GM23338 (cell line): Measurements from ENCODE around the gene NUMB. TPM values are rescaled to one million over a fixed set of nuclear protein-coding genes. Genes with fewer than 3 reads are reported as not detected.

Experiments used
- ATAC-seq: fragments of 200-7000 bp; cut with Tn5 transposase; 3 replicates; pipeline ENCODE4 v1.9.1; 2020
- DNase-seq: peaks from one replicate; pipeline ENCODE4 v3.0.0-alpha.2; 2015; ENCODE audit warnings: low spot score
- H2AFZ ChIP-seq: fragments of 200-600 bp; sonication (generic); 2 replicates; pipeline ENCODE4 v1.8.0; 2016; ENCODE audit warnings: antibody characterized with exemption, mild to moderate bottlenecking, moderate library complexity
- H3F3A ChIP-seq: fragments of 200-600 bp; sonication (generic); replicated peaks from 2 replicates; pipeline ENCODE4 v1.8.0; 2017; ENCODE audit warnings: antibody characterized with exemption, mixed run types, low read depth
- H3K27ac ChIP-seq: fragments of 200-600 bp; sonication (generic); 2 replicates; pipeline ENCODE4 v1.6.1; 2016; ENCODE audit warnings: low read depth
- H3K27me3 ChIP-seq: fragments of 200-600 bp; sonication (generic); 2 replicates; pipeline ENCODE4 v1.8.0; 2016; ENCODE audit warnings: mild to moderate bottlenecking, mixed run types, moderate library complexity; ENCODE audit not compliant: insufficient read depth
- H3K36me3 ChIP-seq: fragments of 200-600 bp; sonication (generic); 2 replicates; pipeline ENCODE4 v1.8.0; 2016; ENCODE audit warnings: mild to moderate bottlenecking; ENCODE audit not compliant: insufficient read depth
- H3K4me1 ChIP-seq: fragments of 200-600 bp; sonication (generic); 2 replicates; pipeline ENCODE4 v1.8.0; 2016; ENCODE audit warnings: mild to moderate bottlenecking, moderate library complexity; ENCODE audit not compliant: insufficient read depth
- H3K4me2 ChIP-seq: fragments of 200-600 bp; sonication (generic); 2 replicates; pipeline ENCODE4 v1.7.1; 2017; ENCODE audit warnings: mixed run types
- H3K4me3 ChIP-seq: fragments of 200-600 bp; sonication (generic); 2 replicates; pipeline ENCODE4 v1.6.1; 2016; ENCODE audit warnings: mixed run types
- H3K79me2 ChIP-seq: fragments of 200-600 bp; sonication (generic); replicated peaks from 2 replicates; pipeline ENCODE4 v1.8.0; 2017; ENCODE audit warnings: mild to moderate bottlenecking; ENCODE audit not compliant: insufficient read depth
- H3K9me2 ChIP-seq: fragments of 200-600 bp; sonication (generic); 2 replicates; pipeline ENCODE4 v1.8.0; 2017; ENCODE audit not compliant: insufficient read depth
- H4K20me1 ChIP-seq: fragments of 200-600 bp; sonication (generic); replicated peaks from 2 replicates; pipeline ENCODE4 v1.8.0; 2017; ENCODE audit warnings: mild to moderate bottlenecking; ENCODE audit not compliant: insufficient read depth
- H3K27ac Mint-ChIP-seq: 2 replicates; pipeline ENCODE4 v1.8.0; 2020; ENCODE audit warnings: inconsistent platforms, mild to moderate bottlenecking, moderate library complexity, mixed read lengths
- H3K27me3 Mint-ChIP-seq: 3 replicates; pipeline ENCODE4 v1.8.0; 2022; ENCODE audit warnings: low read depth, mild to moderate bottlenecking, moderate library complexity, mixed read lengths, inconsistent platforms; ENCODE audit not compliant: insufficient read depth, poor library complexity
- H3K36me3 Mint-ChIP-seq: 3 replicates; pipeline ENCODE4 v1.8.0; 2021; ENCODE audit warnings: low read depth, mild to moderate bottlenecking, inconsistent platforms, moderate library complexity, mixed read lengths
- H3K4me1 Mint-ChIP-seq: 3 replicates; pipeline ENCODE4 v1.8.0; 2020; ENCODE audit warnings: mild to moderate bottlenecking, inconsistent platforms, mixed read lengths
- H3K4me3 Mint-ChIP-seq: 3 replicates; pipeline ENCODE4 v1.8.0; 2021; ENCODE audit warnings: moderate library complexity, mild to moderate bottlenecking, inconsistent platforms, mixed read lengths
- H3K9me3 Mint-ChIP-seq: 3 replicates; pipeline ENCODE4 v1.8.0; 2020; ENCODE audit warnings: moderate library complexity, mild to moderate bottlenecking, inconsistent platforms, mixed read lengths
- EZH2 ChIP-seq: fragments of 200-600 bp; sonication (generic); IDR thresholded peaks from one replicate; pipeline ENCODE4 v1.8.0; 2017; ENCODE audit warnings: antibody characterized with exemption, mild to moderate bottlenecking, low read depth; ENCODE audit not compliant: unreplicated experiment
- JUNB ChIP-seq: IDR thresholded peaks from one replicate; pipeline ENCODE4 v1.6.1; 2016; ENCODE audit warnings: antibody characterized with exemption; ENCODE audit not compliant: unreplicated experiment
- POLR2AphosphoS5 ChIP-seq: IDR thresholded peaks from 2 replicates; pipeline ENCODE4 v1.6.1; 2016; ENCODE audit warnings: antibody characterized with exemption, low read depth
- ZNF331 ChIP-seq: fragments of 250-450 bp; sonication (Bioruptor Pico); IDR thresholded peaks from 2 replicates; pipeline ENCODE4 v1.5.0; 2020; ENCODE audit warnings: low read depth, mild to moderate bottlenecking, moderate library complexity
- polyA plus RNA-seq: library from polyadenylated mRNA; unstranded; fragments of >200 nt; fragmentation: Nextera tagmentation; extraction: Ambion mirVana; gene quantifications from 2 replicates; pipeline ENCODE4 v1.2.1, GENCODE V29; 2016
- total RNA-seq: library from RNA; depleted of rRNA; stranded (reverse); fragments of >200 nt; shearing (Covaris generic); gene quantifications from 2 replicates; pipeline ENCODE4 v1.2.3, GENCODE V29; 2014
- TF ChIP-seq, protein P1 (sequence below): fragments of 250-450 bp; sonication (Bioruptor Pico); IDR thresholded peaks from 2 replicates; pipeline ENCODE4 v1.5.0; 2020; ENCODE audit warnings: mild to moderate bottlenecking, moderate library complexity
- TF ChIP-seq, protein P2 (sequence below), 2 experiments: fragments of 200-600 bp in 1 of 2; sonication (generic) in 1 of 2; conservative IDR thresholded peaks; 2 replicates each; pipeline versions ENCODE4 v1.5.1 to v1.6.1; 2016 to 2017; ENCODE audit warnings: antibody characterized with exemption in 2 of 2, low read depth in 2 of 2, mild to moderate bottlenecking in 2 of 2, moderate library complexity in 1 of 2

NUMB gene
- total and polyA plus RNA-seq, 2 experiments from 2014 or later, result 32.1 to 36.7 TPM

DNA sequence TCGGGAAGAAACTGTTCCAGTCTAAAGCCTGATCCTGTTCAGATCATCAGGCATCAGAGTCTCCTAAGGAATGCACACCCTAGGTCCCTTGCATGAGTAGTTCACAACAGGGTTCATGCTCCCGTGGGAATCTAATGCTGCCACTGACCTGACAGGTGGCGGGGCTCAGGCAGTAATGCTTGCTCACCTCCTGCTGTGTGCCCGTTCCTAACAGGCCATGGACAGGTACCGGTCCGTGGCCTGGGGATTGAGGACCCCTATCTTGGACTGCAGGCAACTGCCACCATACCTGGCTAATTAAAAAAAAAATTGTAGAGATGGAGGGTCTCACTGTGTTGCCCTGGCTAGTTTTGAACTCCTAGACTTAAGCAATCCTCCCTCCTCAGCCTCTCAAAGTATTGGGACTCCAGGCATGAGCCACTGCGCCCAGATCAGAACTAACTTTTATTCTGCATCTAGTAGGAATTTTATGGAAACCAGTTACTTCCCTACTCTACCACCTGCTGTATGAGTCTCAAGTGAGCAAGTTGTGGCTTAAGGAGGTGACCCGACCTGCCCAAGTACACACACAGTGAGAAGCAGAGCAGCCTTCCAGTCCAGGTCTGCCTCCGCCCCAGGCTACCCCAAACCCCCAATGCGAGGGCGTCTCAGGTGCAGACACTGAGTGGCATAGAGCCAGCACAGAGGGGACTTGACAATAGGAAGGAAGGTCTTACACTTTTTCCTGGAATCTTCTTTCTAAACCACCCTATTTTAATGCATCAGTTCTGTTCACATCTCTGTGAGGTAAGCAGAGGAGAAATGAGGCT is 223.6 kb downstream of the NUMB start:
- Histone ChIP-seq H3K4me3 (peak overlapping the region; percentile 69), H3K4me1 (peaks cover 63% of the 10 kb centered on the region), H3K36me3 (no peaks in the 10 kb centered on the region), H3K27ac (peak overlapping the region; percentile 90), H3K4me2 (peak overlapping the region; percentile 96), H4K20me1 (0 out of 2 replicates have a peak, but pooled peaks cover 3% of the 10 kb centered on the region), H3K9me2 (no peaks in the 10 kb centered on the region), H3K27me3 (peaks cover 43% of the 10 kb centered on the region), H2AFZ (peak overlapping the region; percentile 79), H3F3A (peaks cover 30% of the 10 kb centered on the region), H3K79me2 (no peaks in the 10 kb centered on the region)
- DNase-seq, result no peak
- H3K27ac Mint-ChIP-seq, result peak overlapping the region; percentile 93
- no peaks in the 10 kb centered on the region; the same call in 2 of the 3 replicates for H3K9me3 Mint-ChIP-seq
- H3K4me1 Mint-ChIP-seq, result peaks cover 67% of the 10 kb centered on the region
- H3K27me3 Mint-ChIP-seq, result peaks cover 48% of the 10 kb centered on the region
- TF ChIP-seq EZH2 (no peak), ZNF331 (CRISPR knock-in tag) (no peak), POLR2AphosphoS5 (no peak), JUNB (no peak)
- TF ChIP-seq, protein P1, sequence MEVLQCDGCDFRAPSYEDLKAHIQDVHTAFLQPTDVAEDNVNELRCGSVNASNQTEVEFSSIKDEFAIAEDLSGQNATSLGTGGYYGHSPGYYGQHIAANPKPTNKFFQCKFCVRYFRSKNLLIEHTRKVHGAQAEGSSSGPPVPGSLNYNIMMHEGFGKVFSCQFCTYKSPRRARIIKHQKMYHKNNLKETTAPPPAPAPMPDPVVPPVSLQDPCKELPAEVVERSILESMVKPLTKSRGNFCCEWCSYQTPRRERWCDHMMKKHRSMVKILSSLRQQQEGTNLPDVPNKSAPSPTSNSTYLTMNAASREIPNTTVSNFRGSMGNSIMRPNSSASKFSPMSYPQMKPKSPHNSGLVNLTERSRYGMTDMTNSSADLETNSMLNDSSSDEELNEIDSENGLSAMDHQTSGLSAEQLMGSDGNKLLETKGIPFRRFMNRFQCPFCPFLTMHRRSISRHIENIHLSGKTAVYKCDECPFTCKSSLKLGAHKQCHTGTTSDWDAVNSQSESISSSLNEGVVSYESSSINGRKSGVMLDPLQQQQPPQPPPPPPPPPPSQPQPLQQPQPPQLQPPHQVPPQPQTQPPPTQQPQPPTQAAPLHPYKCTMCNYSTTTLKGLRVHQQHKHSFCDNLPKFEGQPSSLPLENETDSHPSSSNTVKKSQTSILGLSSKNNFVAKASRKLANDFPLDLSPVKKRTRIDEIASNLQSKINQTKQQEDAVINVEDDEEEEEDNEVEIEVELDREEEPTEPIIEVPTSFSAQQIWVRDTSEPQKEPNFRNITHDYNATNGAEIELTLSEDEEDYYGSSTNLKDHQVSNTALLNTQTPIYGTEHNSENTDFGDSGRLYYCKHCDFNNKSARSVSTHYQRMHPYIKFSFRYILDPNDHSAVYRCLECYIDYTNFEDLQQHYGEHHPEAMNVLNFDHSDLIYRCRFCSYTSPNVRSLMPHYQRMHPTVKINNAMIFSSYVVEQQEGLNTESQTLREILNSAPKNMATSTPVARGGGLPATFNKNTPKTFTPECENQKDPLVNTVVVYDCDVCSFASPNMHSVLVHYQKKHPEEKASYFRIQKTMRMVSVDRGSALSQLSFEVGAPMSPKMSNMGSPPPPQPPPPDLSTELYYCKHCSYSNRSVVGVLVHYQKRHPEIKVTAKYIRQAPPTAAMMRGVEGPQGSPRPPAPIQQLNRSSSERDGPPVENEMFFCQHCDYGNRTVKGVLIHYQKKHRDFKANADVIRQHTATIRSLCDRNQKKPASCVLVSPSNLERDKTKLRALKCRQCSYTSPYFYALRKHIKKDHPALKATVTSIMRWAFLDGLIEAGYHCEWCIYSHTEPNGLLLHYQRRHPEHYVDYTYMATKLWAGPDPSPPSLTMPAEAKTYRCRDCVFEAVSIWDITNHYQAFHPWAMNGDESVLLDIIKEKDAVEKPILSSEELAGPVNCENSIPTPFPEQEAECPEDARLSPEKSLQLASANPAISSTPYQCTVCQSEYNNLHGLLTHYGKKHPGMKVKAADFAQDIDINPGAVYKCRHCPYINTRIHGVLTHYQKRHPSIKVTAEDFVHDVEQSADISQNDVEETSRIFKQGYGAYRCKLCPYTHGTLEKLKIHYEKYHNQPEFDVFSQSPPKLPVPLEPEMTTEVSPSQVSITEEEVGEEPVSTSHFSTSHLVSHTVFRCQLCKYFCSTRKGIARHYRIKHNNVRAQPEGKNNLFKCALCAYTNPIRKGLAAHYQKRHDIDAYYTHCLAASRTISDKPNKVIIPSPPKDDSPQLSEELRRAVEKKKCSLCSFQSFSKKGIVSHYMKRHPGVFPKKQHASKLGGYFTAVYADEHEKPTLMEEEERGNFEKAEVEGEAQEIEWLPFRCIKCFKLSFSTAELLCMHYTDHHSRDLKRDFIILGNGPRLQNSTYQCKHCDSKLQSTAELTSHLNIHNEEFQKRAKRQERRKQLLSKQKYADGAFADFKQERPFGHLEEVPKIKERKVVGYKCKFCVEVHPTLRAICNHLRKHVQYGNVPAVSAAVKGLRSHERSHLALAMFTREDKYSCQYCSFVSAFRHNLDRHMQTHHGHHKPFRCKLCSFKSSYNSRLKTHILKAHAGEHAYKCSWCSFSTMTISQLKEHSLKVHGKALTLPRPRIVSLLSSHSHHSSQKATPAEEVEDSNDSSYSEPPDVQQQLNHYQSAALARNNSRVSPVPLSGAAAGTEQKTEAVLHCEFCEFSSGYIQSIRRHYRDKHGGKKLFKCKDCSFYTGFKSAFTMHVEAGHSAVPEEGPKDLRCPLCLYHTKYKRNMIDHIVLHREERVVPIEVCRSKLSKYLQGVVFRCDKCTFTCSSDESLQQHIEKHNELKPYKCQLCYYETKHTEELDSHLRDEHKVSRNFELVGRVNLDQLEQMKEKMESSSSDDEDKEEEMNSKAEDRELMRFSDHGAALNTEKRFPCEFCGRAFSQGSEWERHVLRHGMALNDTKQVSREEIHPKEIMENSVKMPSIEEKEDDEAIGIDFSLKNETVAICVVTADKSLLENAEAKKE (CRISPR knock-in tag), result no peak
- TF ChIP-seq, protein P2, sequence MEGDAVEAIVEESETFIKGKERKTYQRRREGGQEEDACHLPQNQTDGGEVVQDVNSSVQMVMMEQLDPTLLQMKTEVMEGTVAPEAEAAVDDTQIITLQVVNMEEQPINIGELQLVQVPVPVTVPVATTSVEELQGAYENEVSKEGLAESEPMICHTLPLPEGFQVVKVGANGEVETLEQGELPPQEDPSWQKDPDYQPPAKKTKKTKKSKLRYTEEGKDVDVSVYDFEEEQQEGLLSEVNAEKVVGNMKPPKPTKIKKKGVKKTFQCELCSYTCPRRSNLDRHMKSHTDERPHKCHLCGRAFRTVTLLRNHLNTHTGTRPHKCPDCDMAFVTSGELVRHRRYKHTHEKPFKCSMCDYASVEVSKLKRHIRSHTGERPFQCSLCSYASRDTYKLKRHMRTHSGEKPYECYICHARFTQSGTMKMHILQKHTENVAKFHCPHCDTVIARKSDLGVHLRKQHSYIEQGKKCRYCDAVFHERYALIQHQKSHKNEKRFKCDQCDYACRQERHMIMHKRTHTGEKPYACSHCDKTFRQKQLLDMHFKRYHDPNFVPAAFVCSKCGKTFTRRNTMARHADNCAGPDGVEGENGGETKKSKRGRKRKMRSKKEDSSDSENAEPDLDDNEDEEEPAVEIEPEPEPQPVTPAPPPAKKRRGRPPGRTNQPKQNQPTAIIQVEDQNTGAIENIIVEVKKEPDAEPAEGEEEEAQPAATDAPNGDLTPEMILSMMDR (conservative IDR thresholded peaks at IDR 0.05; ENCODE audit: low read depth in 2 of 2), result no peak
- peak; percentile 1; the same call in 1 of the 3 replicates for ATAC-seq
- H3K36me3 Mint-ChIP-seq, result no peaks in the 10 kb centered on the region; the same call in 2 of the 3 replicates
- peak overlapping the region; percentile 80 for H3K4me3 Mint-ChIP-seq
